Left ventricle myocardium inferior (tissue), 1 donor: Measurements from ENCODE around the gene BTBD19. TPM values are rescaled to one million over a fixed set of nuclear protein-coding genes. Genes with fewer than 3 reads are reported as not detected.
A peak's percentile ranks its signal among the peaks of the same experiment; 100 is the strongest.
"Not testable (repeated sequence)": the region's sequence is repeated elsewhere in the genome, so short reads cannot be mapped to it uniquely, and the experiment has no call there.

Source experiments
- DNase-seq: peaks from one replicate; pipeline ENCODE4 v3.0.0-alpha.2; 2020
- H3K27ac ChIP-seq: fragments of 200-600 bp; replicated peaks from 2 replicates; pipeline ENCODE4 v1.8.0; 2021
- H3K27me3 ChIP-seq: fragments of 200-600 bp; 2 replicates; pipeline ENCODE4 v1.8.0; 2021; ENCODE audit warnings: low read depth
- H3K36me3 ChIP-seq: fragments of 200-600 bp; 2 replicates; pipeline ENCODE4 v1.8.0; 2021
- H3K4me1 ChIP-seq: fragments of 200-600 bp; 2 replicates; pipeline ENCODE4 v1.8.0; 2021
- H3K4me3 ChIP-seq: fragments of 200-600 bp; 2 replicates; pipeline ENCODE4 v1.8.0; 2021; ENCODE audit warnings: mild to moderate bottlenecking, moderate library complexity
- H3K9me3 ChIP-seq: fragments of 200-600 bp; replicated peaks from 2 replicates; pipeline ENCODE4 v1.8.0; 2021
- intact Hi-C: fragments of 100-400 bp; cut with micrococcal nuclease; formaldehyde crosslinking; loops from one replicate; pipeline ENCODE4 v1.11.0; 2022
- total RNA-seq: library from RNA; stranded (reverse); fragmentation: NEBNext Ultra II Directional; extraction: Animal tissue kit (Norgen Biotek cat#: 25700); gene quantifications from one replicate; pipeline ENCODE4 v1.2.1, GENCODE V29; 2021
- TF ChIP-seq, protein P1 (sequence below): fragments of 200-600 bp; IDR thresholded peaks from 2 replicates; pipeline ENCODE4 v1.8.0; 2021; ENCODE audit warnings: antibody characterized with exemption, mild to moderate bottlenecking, borderline replicate concordance
- donor health status: DM: no; HTN: yes; CAD: no; lungs with severe emphysema.

BTBD19 gene
- total RNA-seq, 1 donor from 2014 or later: 3.5 TPM

DNA sequence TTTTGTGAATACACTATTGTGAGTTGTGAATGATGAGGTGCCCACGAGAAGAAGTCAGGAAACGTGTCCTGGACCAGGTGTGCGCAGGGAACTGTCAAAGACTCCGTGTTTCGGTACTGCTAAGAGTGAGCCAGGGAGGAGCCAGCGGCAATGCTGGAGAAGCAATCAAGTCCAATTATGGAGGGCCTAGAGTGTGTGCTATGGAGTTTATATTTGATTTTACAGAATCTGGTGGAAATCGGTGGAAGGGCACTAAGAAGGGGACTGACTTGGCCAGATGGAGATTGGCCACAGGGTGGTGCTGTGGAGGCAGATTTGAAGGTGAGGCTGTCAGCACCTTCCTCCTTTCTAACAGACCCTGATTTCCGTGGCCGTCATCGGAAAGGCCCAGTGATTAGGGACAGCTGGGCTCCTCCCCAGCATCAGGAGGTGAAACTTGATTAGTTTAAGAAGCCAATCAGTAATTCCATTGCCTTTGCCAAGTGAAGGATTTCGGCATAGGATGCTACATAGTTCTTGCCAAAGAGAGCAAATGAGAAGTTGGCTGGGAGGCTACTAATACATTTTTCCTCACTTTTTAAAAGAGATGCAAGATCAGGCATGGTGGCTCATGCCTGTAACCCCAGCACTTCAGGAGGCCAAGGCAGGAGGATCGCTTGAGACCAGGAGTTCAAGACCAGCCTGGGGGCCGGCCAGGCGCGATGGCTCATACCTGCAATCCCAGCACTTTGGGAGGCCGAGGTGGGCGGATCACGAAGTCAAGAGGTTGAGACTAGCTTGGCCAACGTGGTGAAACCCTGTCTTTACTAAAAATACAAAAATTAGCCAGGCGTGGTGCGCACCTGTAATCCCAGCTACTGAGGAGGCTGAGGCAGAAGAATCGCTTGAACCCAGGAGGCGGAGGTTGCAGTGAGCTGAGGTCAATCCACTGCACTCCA lies 27.7 kb downstream of the BTBD19 start:
- TF ChIP-seq, protein P1, sequence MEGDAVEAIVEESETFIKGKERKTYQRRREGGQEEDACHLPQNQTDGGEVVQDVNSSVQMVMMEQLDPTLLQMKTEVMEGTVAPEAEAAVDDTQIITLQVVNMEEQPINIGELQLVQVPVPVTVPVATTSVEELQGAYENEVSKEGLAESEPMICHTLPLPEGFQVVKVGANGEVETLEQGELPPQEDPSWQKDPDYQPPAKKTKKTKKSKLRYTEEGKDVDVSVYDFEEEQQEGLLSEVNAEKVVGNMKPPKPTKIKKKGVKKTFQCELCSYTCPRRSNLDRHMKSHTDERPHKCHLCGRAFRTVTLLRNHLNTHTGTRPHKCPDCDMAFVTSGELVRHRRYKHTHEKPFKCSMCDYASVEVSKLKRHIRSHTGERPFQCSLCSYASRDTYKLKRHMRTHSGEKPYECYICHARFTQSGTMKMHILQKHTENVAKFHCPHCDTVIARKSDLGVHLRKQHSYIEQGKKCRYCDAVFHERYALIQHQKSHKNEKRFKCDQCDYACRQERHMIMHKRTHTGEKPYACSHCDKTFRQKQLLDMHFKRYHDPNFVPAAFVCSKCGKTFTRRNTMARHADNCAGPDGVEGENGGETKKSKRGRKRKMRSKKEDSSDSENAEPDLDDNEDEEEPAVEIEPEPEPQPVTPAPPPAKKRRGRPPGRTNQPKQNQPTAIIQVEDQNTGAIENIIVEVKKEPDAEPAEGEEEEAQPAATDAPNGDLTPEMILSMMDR: peak; percentile 92
- Histone ChIP-seq H3K36me3 (no peaks in the 10 kb centered on the region), H3K4me1 (peaks cover 8% of the 10 kb centered on the region), H3K9me3 (no peaks in the 10 kb centered on the region), H3K27me3 (no peaks in the 10 kb centered on the region), H3K4me3 (peak overlapping the region; percentile 10), H3K27ac (no peak overlapping the region)
- intact Hi-C loops: no loop called here
- peak; percentile 85 for DNase-seq

DNA sequence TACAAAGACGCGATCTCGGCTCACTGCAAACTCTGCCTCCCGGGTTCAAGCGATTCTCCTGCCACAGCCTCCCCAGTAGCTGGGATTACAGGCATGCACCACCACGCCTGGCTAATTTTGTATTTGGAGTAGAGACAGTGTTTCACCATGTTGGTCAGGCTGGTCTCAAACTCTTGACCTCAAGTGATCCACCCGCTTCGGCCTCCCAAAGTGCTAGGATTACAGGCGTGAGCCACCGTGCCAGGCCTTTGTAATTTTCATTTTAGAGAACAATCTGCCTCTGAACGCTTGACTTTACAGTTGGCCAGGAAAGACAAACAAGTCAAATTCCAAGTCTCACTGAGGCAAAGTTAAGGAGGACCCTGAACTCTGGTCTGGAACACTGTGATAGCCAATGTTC lies 30.0 kb downstream of the BTBD19 start:
- H3K9me3 ChIP-seq, DNase-seq, H3K27me3 ChIP-seq, H3K4me3 ChIP-seq, H3K27ac ChIP-seq, intact Hi-C loops, H3K36me3 ChIP-seq: not testable (repeated sequence)
- H3K4me1 ChIP-seq: peaks cover 16% of the 10 kb centered on the region

DNA sequence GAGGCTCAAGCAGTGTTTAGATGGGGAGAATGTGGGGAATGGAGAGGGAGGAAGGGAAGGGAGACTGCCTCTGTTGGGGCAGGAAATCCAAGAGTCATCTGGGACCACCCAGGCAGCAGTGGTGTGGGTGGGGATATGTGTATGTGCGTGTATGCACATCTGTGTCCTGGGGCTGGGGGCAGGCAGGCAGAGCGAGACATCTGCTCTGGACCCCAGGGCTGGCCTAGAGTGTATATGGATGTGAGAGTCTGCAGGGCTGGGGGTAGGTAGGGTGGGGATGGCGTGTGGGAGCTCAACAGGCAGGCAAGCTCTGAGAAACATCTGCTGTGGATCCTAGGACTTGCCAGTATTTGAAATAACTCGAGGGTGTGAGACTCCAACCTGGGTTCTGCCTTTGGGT lies 31.3 kb downstream of the BTBD19 start:
- H3K27me3 ChIP-seq: no peaks in the 10 kb centered on the region
- intact Hi-C loops: no loop called here
- no peaks in the 10 kb centered on the region for H3K36me3 ChIP-seq
- peaks cover 19% of the 10 kb centered on the region for H3K4me1 ChIP-seq
- no peak overlapping the region for H3K27ac ChIP-seq
- TF ChIP-seq, protein P1: no peak
- no peak overlapping the region for H3K4me3 ChIP-seq
- DNase-seq: no peak
- no peaks in the 10 kb centered on the region for H3K9me3 ChIP-seq

DNA sequence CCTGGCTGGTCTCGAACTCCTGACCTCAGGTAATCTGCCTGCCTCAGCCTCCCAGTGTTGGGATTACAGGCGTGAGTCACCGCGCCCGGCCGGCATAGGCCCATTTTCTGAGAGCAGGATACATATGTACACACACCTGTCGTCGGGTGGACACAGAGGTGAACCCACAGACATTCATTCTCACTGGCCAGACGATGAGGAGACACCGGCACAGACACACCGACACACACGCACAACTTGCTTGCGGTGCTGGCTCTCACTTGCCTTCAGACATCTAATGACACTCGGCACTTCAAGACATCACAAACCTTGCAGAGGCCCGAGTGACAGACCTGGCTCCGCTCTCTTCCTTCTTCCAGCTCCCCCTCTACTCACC lies 34.2 kb downstream of the BTBD19 start:
- H3K4me1 ChIP-seq: peaks cover 11% of the 10 kb centered on the region
- no peaks in the 10 kb centered on the region for H3K9me3 ChIP-seq
- H3K27ac ChIP-seq: peak overlapping the region; percentile 50
- intact Hi-C loops: no loop called here
- no peak for DNase-seq
- TF ChIP-seq, protein P1: no peak
- H3K4me3 ChIP-seq: peak overlapping the region; percentile 70
- H3K36me3 ChIP-seq: no peaks in the 10 kb centered on the region
- no peaks in the 10 kb centered on the region for H3K27me3 ChIP-seq

DNA sequence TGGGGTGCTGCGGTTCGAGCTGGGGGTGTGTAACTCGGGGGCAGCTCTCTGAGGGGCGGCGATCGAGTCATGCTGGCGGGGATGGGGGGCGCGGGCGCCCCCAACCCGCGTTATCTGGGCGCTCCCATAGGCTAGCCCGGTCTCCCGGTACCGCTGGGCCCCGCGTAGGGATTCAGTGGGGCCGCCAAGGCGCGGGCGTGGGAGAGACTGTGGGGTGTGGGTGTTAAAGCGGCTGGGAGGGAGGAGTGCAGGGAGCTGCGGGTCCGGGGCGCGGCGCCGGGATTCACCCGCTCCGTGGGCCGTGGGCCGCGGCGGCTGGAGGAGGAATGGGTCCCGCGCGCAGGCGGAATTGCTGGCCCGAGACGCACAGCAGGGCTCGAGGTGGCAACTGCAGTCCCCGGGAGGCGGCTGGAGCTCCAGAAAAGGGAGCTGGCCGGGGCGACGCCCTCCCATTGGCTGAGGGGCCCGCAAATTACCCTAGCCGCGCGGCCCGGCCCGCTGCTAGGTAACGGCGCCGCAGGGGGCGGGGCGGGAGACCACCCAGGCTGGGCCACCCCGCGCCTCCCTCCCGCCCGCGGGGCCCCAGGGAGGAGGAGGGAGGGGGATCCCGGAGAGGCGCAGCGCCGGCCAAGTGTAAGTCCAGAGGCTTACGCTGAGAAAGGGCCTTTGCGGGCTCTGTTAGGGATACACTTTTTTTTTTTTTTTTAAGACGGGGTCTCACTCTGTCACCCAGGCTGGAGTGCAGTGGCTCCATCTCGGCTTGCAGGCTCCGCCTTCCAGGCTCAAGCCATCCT lies 34.7 kb downstream of the BTBD19 start, which contains the start of gene PTCH2:
PTCH2 (minus strand) TSS at position 392 of the 794 bp plus-strand sequence; CDS start at position 71, 321 bp downstream.
- intact Hi-C loops: no loop called here
- peak within 1 kb of the TSS; percentile 50 for H3K27ac ChIP-seq

More for the DNA sequence above, 34.7 kb downstream of the BTBD19 start, which contains the start of gene PTCH2:
- Histone ChIP-seq H3K27me3 (no peaks in the 10 kb centered on the region), H3K4me1 (peaks cover 11% of the 10 kb centered on the region), H3K4me3 (peak within 1 kb of the TSS; percentile 70), H3K36me3 (no peaks in the 10 kb centered on the region), H3K9me3 (no peaks in the 10 kb centered on the region)
- peak; percentile 74 for DNase-seq
- TF ChIP-seq, protein P1: no peak
